ENCODE data around the gene AOPEP. TPM values are rescaled to one million over a fixed set of nuclear protein-coding genes. Genes with fewer than 3 reads are reported as not detected.

The AOPEP gene
- total RNA-seq, 1 donor from 2014 or later: 22.1 TPM

- no peak for TF ChIP-seq CTCF (IDR thresholded peaks at IDR 0.05; ENCODE audit: unreplicated experiment)
- Mint-ChIP-seq H3K36me3 (ENCODE audit: low read depth, unreplicated experiment) (no peaks in the 10 kb centered on the region), H3K4me1 (ENCODE audit: unreplicated experiment) (no peaks in the 10 kb centered on the region), H3K27ac (ENCODE audit: unreplicated experiment) (no peak overlapping the region), H3K9me3 (ENCODE audit: unreplicated experiment) (no peaks in the 10 kb centered on the region), H3K27me3 (ENCODE audit: unreplicated experiment) (peaks cover 5% of the 10 kb centered on the region), H3K4me3 (ENCODE audit: unreplicated experiment) (no peak overlapping the region)
- no peak for DNase-seq (ENCODE audit: low spot score)
Observed at GRCh38 chr9:94693485-94694204, 32.9 kb upstream of the AOPEP start.

DNA sequence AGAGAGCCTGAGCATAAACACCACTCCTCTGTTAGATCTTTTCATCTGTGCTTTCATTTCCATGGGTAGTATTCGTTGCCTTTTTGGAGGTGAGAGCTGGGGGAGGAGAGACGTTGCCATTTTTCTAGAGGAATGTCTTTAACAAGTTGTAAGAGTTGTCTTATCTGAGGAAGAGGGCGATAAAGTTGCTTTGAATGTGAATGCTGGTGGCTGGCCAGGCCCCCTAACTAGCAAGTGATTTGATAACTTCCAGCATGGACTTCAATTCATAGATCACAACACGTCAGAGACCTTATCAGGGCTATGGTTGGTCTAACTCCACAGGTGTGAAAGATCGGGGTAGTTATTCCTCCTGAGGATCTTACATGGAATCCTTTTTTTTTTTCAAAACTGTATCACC lies 30.0 kb upstream of the AOPEP start:
- Mint-ChIP-seq H3K27me3 (ENCODE audit: unreplicated experiment) (peaks cover 5% of the 10 kb centered on the region), H3K36me3 (ENCODE audit: low read depth, unreplicated experiment) (no peaks in the 10 kb centered on the region), H3K4me3 (ENCODE audit: unreplicated experiment) (no peak overlapping the region), H3K4me1 (ENCODE audit: unreplicated experiment) (no peaks in the 10 kb centered on the region), H3K27ac (ENCODE audit: unreplicated experiment) (no peak overlapping the region), H3K9me3 (ENCODE audit: unreplicated experiment) (no peaks in the 10 kb centered on the region)
- no peak for DNase-seq (ENCODE audit: low spot score)
- TF ChIP-seq CTCF (IDR thresholded peaks at IDR 0.05; ENCODE audit: unreplicated experiment): no peak

- Mint-ChIP-seq H3K36me3 (ENCODE audit: low read depth, unreplicated experiment) (no peaks in the 10 kb centered on the region), H3K27me3 (ENCODE audit: unreplicated experiment) (peaks cover 2% of the 10 kb centered on the region), H3K4me3 (ENCODE audit: unreplicated experiment) (no peak overlapping the region), H3K4me1 (ENCODE audit: unreplicated experiment) (no peaks in the 10 kb centered on the region), H3K27ac (ENCODE audit: unreplicated experiment) (no peak overlapping the region), H3K9me3 (ENCODE audit: unreplicated experiment) (no peaks in the 10 kb centered on the region)
- DNase-seq (ENCODE audit: low spot score): no peak
- TF ChIP-seq CTCF (IDR thresholded peaks at IDR 0.05; ENCODE audit: unreplicated experiment): no peak
Observed at GRCh38 chr9:94697972-94698581, 28.4 kb upstream of the AOPEP start.

DNA sequence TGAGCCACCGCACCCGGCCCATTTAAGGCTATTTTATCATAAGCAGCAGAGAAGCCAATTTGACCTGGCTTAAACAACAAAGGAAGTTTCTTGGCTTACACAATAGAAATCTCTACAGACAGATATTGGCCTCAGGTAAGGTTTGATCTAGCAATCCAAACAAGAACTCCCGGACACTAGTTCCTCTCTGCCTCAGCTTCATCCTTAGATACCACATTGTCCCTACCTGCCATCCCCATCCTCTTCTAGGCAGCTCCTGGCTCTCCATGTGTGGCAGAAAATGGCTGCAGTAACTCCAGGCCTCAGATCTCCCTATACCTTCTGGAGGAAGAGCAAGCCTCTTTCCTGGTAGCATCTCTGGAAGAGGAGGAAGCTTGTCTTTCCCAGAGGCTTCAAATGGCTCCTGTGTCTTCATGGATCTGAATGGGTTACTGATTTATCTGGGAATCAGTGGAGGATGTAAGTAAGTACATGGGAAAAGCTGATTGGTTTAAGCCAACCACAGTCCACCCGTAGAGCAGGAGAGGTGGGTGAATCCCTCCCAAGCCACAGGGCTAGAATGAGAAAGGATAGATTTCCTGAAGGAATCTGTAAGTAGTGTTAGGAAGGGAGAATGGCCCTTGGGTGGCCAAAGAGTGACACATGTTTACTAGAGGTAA lies 26.7 kb upstream of the AOPEP start:
- TF ChIP-seq CTCF (IDR thresholded peaks at IDR 0.05; ENCODE audit: unreplicated experiment): no peak
- DNase-seq (ENCODE audit: low spot score): no peak
- no peak overlapping the region for H3K4me3 Mint-ChIP-seq (ENCODE audit: unreplicated experiment)
- no peaks in the 10 kb centered on the region for H3K9me3 Mint-ChIP-seq (ENCODE audit: unreplicated experiment)
- H3K27me3 Mint-ChIP-seq (ENCODE audit: unreplicated experiment): peaks cover 4% of the 10 kb centered on the region
- H3K4me1 Mint-ChIP-seq (ENCODE audit: unreplicated experiment): no peaks in the 10 kb centered on the region
- no peak overlapping the region for H3K27ac Mint-ChIP-seq (ENCODE audit: unreplicated experiment)
- no peaks in the 10 kb centered on the region for H3K36me3 Mint-ChIP-seq (ENCODE audit: low read depth, unreplicated experiment)

DNA sequence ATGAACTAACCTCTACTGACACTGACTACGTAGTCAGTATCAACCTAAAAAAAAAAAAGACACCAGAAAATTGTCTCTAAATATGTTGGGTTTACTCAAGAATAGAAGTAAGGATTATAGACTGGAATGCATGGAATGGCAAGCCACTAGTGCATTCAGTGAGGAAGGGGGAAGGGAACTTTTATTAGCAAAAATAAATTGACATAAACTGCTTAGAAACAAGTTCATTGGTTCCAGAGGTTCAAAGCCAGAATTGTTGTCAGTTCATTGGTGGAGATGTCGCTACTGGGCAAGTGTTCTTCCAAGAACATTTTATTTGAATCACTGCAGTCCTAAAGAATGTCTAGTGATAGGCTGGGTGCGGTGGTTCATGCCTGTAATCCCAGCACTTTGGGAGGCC lies 26.1 kb upstream of the AOPEP start:
- no peaks in the 10 kb centered on the region for H3K4me1 Mint-ChIP-seq (ENCODE audit: unreplicated experiment)
- DNase-seq (ENCODE audit: low spot score): no peak
- no peaks in the 10 kb centered on the region for H3K9me3 Mint-ChIP-seq (ENCODE audit: unreplicated experiment)
- H3K27me3 Mint-ChIP-seq (ENCODE audit: unreplicated experiment): peaks cover 4% of the 10 kb centered on the region
- no peaks in the 10 kb centered on the region for H3K36me3 Mint-ChIP-seq (ENCODE audit: low read depth, unreplicated experiment)
- TF ChIP-seq CTCF (IDR thresholded peaks at IDR 0.05; ENCODE audit: unreplicated experiment): no peak
- H3K27ac Mint-ChIP-seq (ENCODE audit: unreplicated experiment): no peak overlapping the region
- H3K4me3 Mint-ChIP-seq (ENCODE audit: unreplicated experiment): no peak overlapping the region
